HG03457 (cell line): ENCODE measurements around the gene APLNR.
"Not testable (repeated sequence)": the region's sequence is repeated elsewhere in the genome, so short reads cannot be mapped to it uniquely, and the experiment has no call there.

ENCODE experiments used
- ATAC-seq: cut with Tn5 transposase; IDR thresholded peaks from one replicate; pipeline ENCODE4 v1.9.1; 2021; ENCODE audit warnings: moderate number of reproducible peaks; ENCODE audit not compliant: unreplicated experiment

The APLNR gene

GRCh38 chr11:57237204-57237681 lies at the start of gene APLNR:
APLNR (minus strand) TSS chr11:57237250; CDS start chr11:57237004, 246 bp downstream.
- ATAC-seq = no peak

GRCh38 chr11:57283231-57283990 lies 46.4 kb upstream of the APLNR start:
- ATAC-seq = no peak

GRCh38 chr11:57281546-57281945 lies 44.5 kb upstream of the APLNR start:
- ATAC-seq = not testable (repeated sequence)

- no peak for ATAC-seq
These were observed 42.1 kb upstream of the APLNR start for GRCh38 chr11:57279116-57279515.

GRCh38 chr11:57278721-57279095 lies 41.7 kb upstream of the APLNR start:
- ATAC-seq = no peak

- ATAC-seq = no peak
These were observed 41.0 kb upstream of the APLNR start for GRCh38 chr11:57277845-57278720.

GRCh38 chr11:57276971-57277675 lies 40.1 kb upstream of the APLNR start:
- ATAC-seq = no peak

- no peak for ATAC-seq
These were observed 39.3 kb upstream of the APLNR start for GRCh38 chr11:57276169-57276970.

- ATAC-seq = no peak
These were observed 38.5 kb upstream of the APLNR start for GRCh38 chr11:57275582-57275981.

GRCh38 chr11:57274904-57275498 lies 38.0 kb upstream of the APLNR start:
- ATAC-seq = no peak

GRCh38 chr11:57273448-57274058 lies 36.5 kb upstream of the APLNR start:
- no peak for ATAC-seq

GRCh38 chr11:57269571-57270021 lies 32.5 kb upstream of the APLNR start:
- no peak for ATAC-seq

GRCh38 chr11:57266157-57266556 lies 29.1 kb upstream of the APLNR start:
- no peak for ATAC-seq

- ATAC-seq = no peak
These were observed 26.3 kb upstream of the APLNR start for GRCh38 chr11:57263351-57263750.

GRCh38 chr11:57262157-57262556 lies 25.1 kb upstream of the APLNR start:
- ATAC-seq = no peak

- ATAC-seq = no peak
These were observed 24.1 kb upstream of the APLNR start for GRCh38 chr11:57260937-57261783.

GRCh38 chr11:57256119-57256518 lies 19.1 kb upstream of the APLNR start:
- ATAC-seq = no peak

- no peak for ATAC-seq
These were observed 18.6 kb upstream of the APLNR start for GRCh38 chr11:57255618-57256017.

GRCh38 chr11:57254631-57255030 lies 17.6 kb upstream of the APLNR start:
- ATAC-seq = no peak
